Measurements from ENCODE around the gene NYNRIN. TPM values are rescaled to one million over a fixed set of nuclear protein-coding genes. Genes with fewer than 3 reads are reported as not detected.
A peak's percentile ranks its signal among the peaks of the same experiment; 100 is the strongest.

NYNRIN gene
- total and polyA plus RNA-seq, 2 of the 8 experiments (the other 6 are each of a cell fraction or from before 2014, with no cell fraction given), result 15.2 to 18.3 TPM

DNA sequence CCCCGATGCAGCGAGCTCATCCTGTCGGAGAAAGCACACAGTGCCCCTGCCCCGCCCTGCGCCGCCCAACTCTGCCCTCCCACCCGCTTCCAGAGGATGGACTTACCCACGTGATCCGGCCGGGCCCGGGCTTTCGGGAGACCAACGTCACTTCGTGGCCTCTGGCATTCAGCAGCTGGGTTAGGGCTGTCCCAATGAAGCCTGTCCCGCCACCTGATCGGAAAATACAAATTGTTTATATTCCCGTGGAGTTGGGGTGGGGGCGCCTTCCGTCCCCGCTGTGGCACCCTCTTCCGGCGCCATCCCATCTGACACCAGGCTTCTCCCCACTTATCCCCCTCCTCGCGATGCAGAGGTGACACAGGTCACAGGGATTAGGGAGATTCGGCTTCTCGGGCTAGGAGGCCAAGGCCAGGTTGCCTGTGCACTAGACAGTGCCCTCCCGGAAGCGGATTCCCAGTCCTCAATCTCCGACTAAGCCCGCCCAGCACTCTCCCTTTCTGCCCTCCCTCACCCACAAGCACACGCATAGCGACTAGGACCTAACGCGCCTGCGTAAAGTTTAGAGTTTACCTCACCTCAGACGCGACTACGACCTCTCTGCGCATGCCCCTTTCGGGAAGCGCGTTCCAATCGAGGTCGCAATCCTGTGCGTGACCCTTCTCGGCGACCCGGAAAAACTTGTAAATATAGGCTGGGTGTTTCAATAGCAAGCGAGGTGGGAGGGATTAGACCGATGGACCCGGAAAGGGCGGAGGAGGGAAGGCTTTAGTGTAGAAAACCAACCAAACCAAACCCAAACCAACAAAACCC, 43.6 kb downstream of the NYNRIN start, which contains the start of gene SDR39U1 (continued):
- TF ChIP-seq EP300 (IDR thresholded peaks at IDR 0.05; ENCODE audit: borderline replicate concordance in 1 of 2, low read depth in 2 of 2, low read length in 2 of 2) (no peak; a peak in 1 of 3 replicates), POU5F1 (IDR thresholded peaks at IDR 0.05; ENCODE audit: low read depth, low read length) (no peak), NRF1 (IDR thresholded peaks at IDR 0.05; ENCODE audit: low read depth, low read length) (peak; percentile 84), CREB1 (IDR thresholded peaks at IDR 0.05) (peak; percentile 92), GABPA (IDR thresholded peaks at IDR 0.05; ENCODE audit: borderline replicate concordance, insufficient read depth, low read length) (peak; percentile 94), CHD1 (IDR thresholded peaks at IDR 0.05; ENCODE audit: low read depth, low read length) (no peak), KDM5A (IDR thresholded peaks at IDR 0.05; ENCODE audit: low read length) (peak; percentile 72; the same call in 1 of the 2 replicates), TAF1 (IDR thresholded peaks at IDR 0.05; ENCODE audit: low read depth, low read length) (peak; percentile 74), BCL11A (IDR thresholded peaks at IDR 0.05; ENCODE audit: low read depth in 2 of 2, low read length in 2 of 2) (no peak), EGR1 (IDR thresholded peaks at IDR 0.05; ENCODE audit: borderline replicate concordance, low read depth, low read length) (no peak), ZNF274 (IDR thresholded peaks at IDR 0.05; ENCODE audit: borderline replicate concordance, extremely low read depth, low read length) (no peak), BACH1 (IDR thresholded peaks at IDR 0.05; ENCODE audit: low read length) (no peak), MAFK (IDR thresholded peaks at IDR 0.05; ENCODE audit: low read depth, low read length) (peak; percentile 12; the same call in 1 of the 2 replicates), ASH2L (IDR thresholded peaks at IDR 0.05; ENCODE audit: low read length) (peak; percentile 62), FOSL1 (IDR thresholded peaks at IDR 0.05; ENCODE audit: insufficient read depth, low read depth, low read length) (no peak), E2F6 (IDR thresholded peaks at IDR 0.05) (0 out of 2 replicates have a peak, but pooled peaks have one; percentile 22), TEAD4 (IDR thresholded peaks at IDR 0.05; ENCODE audit: low read depth, low read length) (no peak)
- TF ChIP-seq, protein P1, sequence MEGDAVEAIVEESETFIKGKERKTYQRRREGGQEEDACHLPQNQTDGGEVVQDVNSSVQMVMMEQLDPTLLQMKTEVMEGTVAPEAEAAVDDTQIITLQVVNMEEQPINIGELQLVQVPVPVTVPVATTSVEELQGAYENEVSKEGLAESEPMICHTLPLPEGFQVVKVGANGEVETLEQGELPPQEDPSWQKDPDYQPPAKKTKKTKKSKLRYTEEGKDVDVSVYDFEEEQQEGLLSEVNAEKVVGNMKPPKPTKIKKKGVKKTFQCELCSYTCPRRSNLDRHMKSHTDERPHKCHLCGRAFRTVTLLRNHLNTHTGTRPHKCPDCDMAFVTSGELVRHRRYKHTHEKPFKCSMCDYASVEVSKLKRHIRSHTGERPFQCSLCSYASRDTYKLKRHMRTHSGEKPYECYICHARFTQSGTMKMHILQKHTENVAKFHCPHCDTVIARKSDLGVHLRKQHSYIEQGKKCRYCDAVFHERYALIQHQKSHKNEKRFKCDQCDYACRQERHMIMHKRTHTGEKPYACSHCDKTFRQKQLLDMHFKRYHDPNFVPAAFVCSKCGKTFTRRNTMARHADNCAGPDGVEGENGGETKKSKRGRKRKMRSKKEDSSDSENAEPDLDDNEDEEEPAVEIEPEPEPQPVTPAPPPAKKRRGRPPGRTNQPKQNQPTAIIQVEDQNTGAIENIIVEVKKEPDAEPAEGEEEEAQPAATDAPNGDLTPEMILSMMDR (IDR thresholded peaks at IDR 0.05; ENCODE audit: control extremely low read depth in 1 of 3, insufficient read depth in 1 of 3, low read depth in 1 of 3, low read length in 3 of 3), result no peak
- TF ChIP-seq, protein P2, sequence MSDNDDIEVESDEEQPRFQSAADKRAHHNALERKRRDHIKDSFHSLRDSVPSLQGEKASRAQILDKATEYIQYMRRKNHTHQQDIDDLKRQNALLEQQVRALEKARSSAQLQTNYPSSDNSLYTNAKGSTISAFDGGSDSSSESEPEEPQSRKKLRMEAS (IDR thresholded peaks at IDR 0.05), result peak; percentile 34; the same call in 1 of the 2 replicates
- TF ChIP-seq, protein P3, sequence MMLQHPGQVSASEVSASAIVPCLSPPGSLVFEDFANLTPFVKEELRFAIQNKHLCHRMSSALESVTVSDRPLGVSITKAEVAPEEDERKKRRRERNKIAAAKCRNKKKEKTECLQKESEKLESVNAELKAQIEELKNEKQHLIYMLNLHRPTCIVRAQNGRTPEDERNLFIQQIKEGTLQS (IDR thresholded peaks at IDR 0.05; ENCODE audit: insufficient read depth, low read depth, low read length), result 0 out of 2 replicates have a peak, but pooled peaks have one; percentile 44

Measured in H1 (cell line).